C4-2B (cell line): ENCODE measurements around the gene RANBP17.
"Not testable (repeated sequence)": the region's sequence is repeated elsewhere in the genome, so short reads cannot be mapped to it uniquely, and the experiment has no call there.

Experiments
- H3K27ac ChIP-seq: fragments of 450-650 bp; 2 replicates; pipeline ENCODE4 v1.5.1; 2017
- CTCF ChIP-seq: fragments of 450-650 bp; conservative IDR thresholded peaks from 2 replicates; pipeline ENCODE4 v1.5.1; 2017; ENCODE audit warnings: mild to moderate bottlenecking
- ZFX ChIP-seq: fragments of 450-650 bp; IDR thresholded peaks from 2 replicates; pipeline ENCODE4 v1.6.1; 2017

RANBP17 gene

GRCh38 chr5:171295299-171295698 is 433.5 kb downstream of the RANBP17 start:
- H3K27ac ChIP-seq = no peak overlapping the region
- TF ChIP-seq CTCF = no peak
- TF ChIP-seq ZFX = no peak

GRCh38 chr5:171295801-171296200 is 434.0 kb downstream of the RANBP17 start:
- TF ChIP-seq CTCF (no peak), ZFX (no peak)

GRCh38 chr5:171297941-171298340 is 436.1 kb downstream of the RANBP17 start:
- not testable (repeated sequence) for H3K27ac ChIP-seq

More at GRCh38 chr5:171295801-171296200, 434.0 kb downstream of the RANBP17 start:
- no peak overlapping the region for H3K27ac ChIP-seq

- no peak overlapping the region for H3K27ac ChIP-seq
- no peak for TF ChIP-seq CTCF
- no peak for TF ChIP-seq ZFX
Observed at GRCh38 chr5:171299228-171299627, 437.4 kb downstream of the RANBP17 start.

- no peak overlapping the region for H3K27ac ChIP-seq
- TF ChIP-seq CTCF = no peak
- no peak for TF ChIP-seq ZFX
Observed at GRCh38 chr5:171299851-171300250, 438.0 kb downstream of the RANBP17 start.

- no peak overlapping the region for H3K27ac ChIP-seq
- TF ChIP-seq ZFX = no peak
- no peak for TF ChIP-seq CTCF
Observed at GRCh38 chr5:171300358-171300757, 438.5 kb downstream of the RANBP17 start.

- H3K27ac ChIP-seq = no peak overlapping the region
- TF ChIP-seq CTCF (no peak), ZFX (no peak)
Observed at GRCh38 chr5:171306166-171306565, 444.3 kb downstream of the RANBP17 start.

GRCh38 chr5:171306781-171307591 is 445.2 kb downstream of the RANBP17 start:
- TF ChIP-seq CTCF (no peak), ZFX (no peak)
- no peak overlapping the region for H3K27ac ChIP-seq
